Measurements from ENCODE around the gene GRK4. TPM values are rescaled to one million over a fixed set of nuclear protein-coding genes. Genes with fewer than 3 reads are reported as not detected.
"Not testable (repeated sequence)": the region's sequence is repeated elsewhere in the genome, so short reads cannot be mapped to it uniquely, and the experiment has no call there.

The GRK4 gene
- polyA plus RNA-seq, 1 experiment, result 3.7 TPM

DNA sequence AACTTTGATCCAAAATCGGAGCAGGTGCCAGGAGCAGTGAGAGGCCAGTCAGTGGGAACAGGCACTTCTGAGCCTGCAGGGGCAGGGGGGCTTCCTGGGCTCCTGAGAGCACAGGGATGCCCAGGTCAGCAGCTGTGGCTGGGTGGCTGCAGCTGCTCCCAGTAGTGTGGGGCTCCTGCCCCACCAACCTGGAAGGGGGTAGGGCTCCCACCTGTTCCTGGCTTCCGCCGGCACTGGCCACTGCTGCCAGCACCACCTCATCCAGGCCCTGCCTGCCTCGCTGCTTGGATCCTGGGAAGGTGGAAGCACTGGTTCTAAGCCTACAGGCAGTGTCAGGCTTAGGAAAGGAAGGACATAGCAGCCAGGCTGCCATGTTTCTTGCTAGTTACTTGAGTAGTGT, 18.6 kb downstream of the GRK4 start:
- H3K27me3 ChIP-seq (ENCODE audit: control insufficient read depth, insufficient read depth, low read length), result no peaks in the 10 kb centered on the region
- TF ChIP-seq, protein P1, sequence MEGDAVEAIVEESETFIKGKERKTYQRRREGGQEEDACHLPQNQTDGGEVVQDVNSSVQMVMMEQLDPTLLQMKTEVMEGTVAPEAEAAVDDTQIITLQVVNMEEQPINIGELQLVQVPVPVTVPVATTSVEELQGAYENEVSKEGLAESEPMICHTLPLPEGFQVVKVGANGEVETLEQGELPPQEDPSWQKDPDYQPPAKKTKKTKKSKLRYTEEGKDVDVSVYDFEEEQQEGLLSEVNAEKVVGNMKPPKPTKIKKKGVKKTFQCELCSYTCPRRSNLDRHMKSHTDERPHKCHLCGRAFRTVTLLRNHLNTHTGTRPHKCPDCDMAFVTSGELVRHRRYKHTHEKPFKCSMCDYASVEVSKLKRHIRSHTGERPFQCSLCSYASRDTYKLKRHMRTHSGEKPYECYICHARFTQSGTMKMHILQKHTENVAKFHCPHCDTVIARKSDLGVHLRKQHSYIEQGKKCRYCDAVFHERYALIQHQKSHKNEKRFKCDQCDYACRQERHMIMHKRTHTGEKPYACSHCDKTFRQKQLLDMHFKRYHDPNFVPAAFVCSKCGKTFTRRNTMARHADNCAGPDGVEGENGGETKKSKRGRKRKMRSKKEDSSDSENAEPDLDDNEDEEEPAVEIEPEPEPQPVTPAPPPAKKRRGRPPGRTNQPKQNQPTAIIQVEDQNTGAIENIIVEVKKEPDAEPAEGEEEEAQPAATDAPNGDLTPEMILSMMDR (IDR thresholded peaks at IDR 0.05; ENCODE audit: low read depth, low read length), result no peak
- ChIA-PET CTCF (interaction anchor here (1.6 kb wide), 1 partner anchor 56 kb away, joined by 6 read pairs; no protein-coding TSS in a partner anchor), POLR2A (no interaction called here)
- peaks cover 23% of the 10 kb centered on the region for H3K9me3 ChIP-seq (ENCODE audit: control insufficient read depth, insufficient read depth, low read length)
- H3K27ac ChIP-seq (ENCODE audit: low read depth, low read length), result no peak overlapping the region
- no peak overlapping the region for H3K4me3 ChIP-seq (ENCODE audit: low read depth, low read length)
- no peak for DNase-seq (ENCODE audit: low read depth, low spot score)

DNA sequence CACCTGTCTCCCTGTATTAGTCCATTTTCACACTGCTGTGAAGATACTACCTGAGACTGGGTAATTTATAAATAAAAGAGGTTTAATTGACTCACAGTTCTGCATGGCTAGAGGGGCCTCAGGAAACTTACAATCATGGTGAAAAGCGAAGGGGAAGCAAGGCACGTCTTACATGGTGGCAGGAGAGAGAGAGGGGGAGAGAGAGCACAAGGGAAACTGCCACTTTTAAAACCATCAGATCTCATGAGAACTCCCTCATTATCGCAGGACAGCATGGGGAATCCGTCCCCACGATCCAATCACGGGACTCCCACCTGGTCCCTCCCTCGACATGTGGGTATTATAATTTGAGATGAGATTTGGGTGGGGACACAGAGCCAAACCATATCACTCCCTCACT, 20.3 kb downstream of the GRK4 start:
- DNase-seq (ENCODE audit: low read depth, low spot score); CTCF ChIA-PET; H3K27ac ChIP-seq (ENCODE audit: low read depth, low read length); H3K27me3 ChIP-seq (ENCODE audit: control insufficient read depth, insufficient read depth, low read length); H3K4me3 ChIP-seq (ENCODE audit: low read depth, low read length); POLR2A ChIA-PET: not testable (repeated sequence)
- H3K9me3 ChIP-seq (ENCODE audit: control insufficient read depth, insufficient read depth, low read length), result peaks cover 23% of the 10 kb centered on the region

DNA sequence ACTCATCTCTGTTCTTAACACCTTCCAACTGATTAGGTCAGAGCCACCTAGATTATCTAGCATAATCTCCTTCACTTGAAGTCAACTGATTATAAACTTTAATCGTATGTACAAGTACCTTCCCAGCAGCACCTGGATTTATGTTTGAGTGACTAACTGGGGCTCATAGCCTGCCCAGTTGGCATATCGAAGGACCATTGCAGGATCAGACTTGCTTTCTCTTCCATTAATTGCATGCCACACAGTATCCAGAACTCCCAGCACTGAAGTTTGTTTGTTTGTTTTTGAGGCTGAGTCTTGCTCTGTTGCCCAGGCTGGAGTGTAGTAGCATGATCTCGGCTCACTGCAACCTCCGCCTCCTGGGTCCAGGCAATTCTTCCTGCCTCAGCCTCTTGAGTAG, 27.9 kb downstream of the GRK4 start:
- TF ChIP-seq, protein P1 (IDR thresholded peaks at IDR 0.05; ENCODE audit: low read depth, low read length), result no peak
- no peak overlapping the region for H3K27ac ChIP-seq (ENCODE audit: low read depth, low read length)
- ChIA-PET POLR2A (no interaction called here), CTCF (interaction anchor here (1.7 kb wide), 1 partner anchor 13 kb away, joined by 8 read pairs; no protein-coding TSS in a partner anchor)
- H3K9me3 ChIP-seq (ENCODE audit: control insufficient read depth, insufficient read depth, low read length), result no peaks in the 10 kb centered on the region
- H3K27me3 ChIP-seq (ENCODE audit: control insufficient read depth, insufficient read depth, low read length), result peaks cover 11% of the 10 kb centered on the region
- no peak overlapping the region for H3K4me3 ChIP-seq (ENCODE audit: low read depth, low read length)
- no peak for DNase-seq (ENCODE audit: low read depth, low spot score)

DNA sequence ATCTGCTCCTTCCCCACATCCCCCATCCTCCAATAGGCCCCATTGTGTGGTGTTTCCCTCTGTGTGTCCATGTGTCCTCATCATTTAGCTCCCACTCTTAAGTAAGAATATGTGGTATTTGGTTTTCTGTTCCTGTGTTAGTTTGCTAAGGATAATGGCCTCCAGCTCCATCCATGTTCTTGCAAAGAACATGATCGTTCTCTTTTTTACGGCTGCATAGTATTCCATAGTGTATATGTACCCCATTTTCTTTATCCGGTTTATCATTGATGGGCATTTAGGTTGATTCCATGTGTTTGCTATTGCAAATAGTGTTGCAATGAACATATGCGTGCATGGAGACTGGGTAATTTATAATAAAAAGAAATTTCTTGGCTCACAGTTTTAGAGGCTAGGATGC, 31.5 kb downstream of the GRK4 start:
- TF ChIP-seq, protein P1 (IDR thresholded peaks at IDR 0.05; ENCODE audit: low read depth, low read length), result no peak
- ChIA-PET POLR2A (no interaction called here), CTCF (interaction anchor here (0.6 to 1.5 kb wide), 2 partner anchors 8 to 17 kb away, joined by 3 to 8 read pairs; no protein-coding TSS in a partner anchor)

DNA sequence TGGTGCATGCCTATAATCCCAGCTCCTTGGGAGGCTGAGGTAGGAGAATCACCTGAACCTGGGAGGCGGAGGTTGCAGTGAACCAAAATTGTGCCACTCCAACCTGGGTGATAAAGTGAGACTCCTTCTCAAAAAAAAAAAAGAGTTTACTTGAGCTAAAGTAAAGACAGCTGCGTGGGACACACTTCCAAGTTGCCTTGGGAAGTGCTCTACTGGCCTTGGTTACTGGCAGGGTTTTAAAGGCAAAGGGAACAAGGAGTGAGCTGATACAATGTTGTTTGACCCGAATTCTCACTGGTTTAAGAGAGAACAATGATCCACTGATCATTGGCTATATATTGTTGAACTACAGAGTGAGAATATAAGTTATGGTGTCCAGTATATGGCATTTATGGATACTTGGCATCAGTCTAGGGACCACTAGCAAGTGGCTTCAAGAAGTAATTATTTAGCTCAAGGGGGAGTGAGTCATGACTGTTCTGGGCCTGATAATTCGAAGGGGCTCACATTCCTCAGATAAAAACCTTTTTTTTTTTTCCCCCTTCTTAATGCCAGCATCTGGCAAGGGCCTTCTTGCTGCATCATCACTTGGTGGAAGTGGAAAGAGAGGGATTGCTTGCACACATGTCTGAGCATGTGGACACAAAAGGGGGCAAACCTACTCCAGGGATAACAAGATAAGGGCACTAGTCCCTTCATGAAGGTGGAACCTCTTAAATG, 32.3 kb downstream of the GRK4 start:
- TF ChIP-seq, protein P1 (IDR thresholded peaks at IDR 0.05; ENCODE audit: low read depth, low read length), result no peak
- Histone ChIP-seq H3K27me3 (ENCODE audit: control insufficient read depth, insufficient read depth, low read length) (peaks cover 11% of the 10 kb centered on the region), H3K27ac (ENCODE audit: low read depth, low read length) (no peak overlapping the region), H3K9me3 (ENCODE audit: control insufficient read depth, insufficient read depth, low read length) (no peaks in the 10 kb centered on the region), H3K4me3 (ENCODE audit: low read depth, low read length) (no peak overlapping the region)
- ChIA-PET POLR2A (interaction anchor here (0.6 to 0.8 kb wide), 2 partner anchors 28 to 32 kb away, joined by 3 to 5 read pairs; partner anchors contain the start of gene GRK4), CTCF (interaction anchor here (0.7 to 1.0 kb wide), 2 partner anchors 17 to 776 kb away, joined by 3 read pairs; no protein-coding TSS in a partner anchor)
- DNase-seq (ENCODE audit: low read depth, low spot score), result no peak

More for the DNA sequence above, 31.5 kb downstream of the GRK4 start:
- Histone ChIP-seq H3K27me3 (ENCODE audit: control insufficient read depth, insufficient read depth, low read length) (peaks cover 12% of the 10 kb centered on the region), H3K9me3 (ENCODE audit: control insufficient read depth, insufficient read depth, low read length) (no peaks in the 10 kb centered on the region), H3K27ac (ENCODE audit: low read depth, low read length) (no peak overlapping the region), H3K4me3 (ENCODE audit: low read depth, low read length) (no peak overlapping the region)
- DNase-seq (ENCODE audit: low read depth, low spot score), result no peak

Data from AG04450 (cell line).